Trophoblast cell (in vitro differentiated cells and primary cell): ENCODE results near the gene NAP1L4.
A peak's percentile ranks its signal among the peaks of the same experiment; 100 is the strongest.

ENCODE experiments used
- DNase-seq, 2 donors: peaks; one replicate each; pipeline ENCODE4 v3.0.0-alpha.2; 2016
- H2AFZ ChIP-seq: 2 replicates; pipeline ENCODE4 v1.6.1; 2013; ENCODE audit warnings: low read length, moderate library complexity, mild to moderate bottlenecking; ENCODE audit not compliant: insufficient read depth, poor library complexity
- H2AK5ac ChIP-seq: 2 replicates; pipeline ENCODE4 v1.6.1; 2013; ENCODE audit warnings: mild to moderate bottlenecking, low read length
- H2BK120ac ChIP-seq: 2 replicates; pipeline ENCODE4 v1.6.1; 2013; ENCODE audit warnings: low read length, mild to moderate bottlenecking, moderate library complexity; ENCODE audit not compliant: insufficient read depth, poor library complexity
- H2BK12ac ChIP-seq: 2 replicates; pipeline ENCODE4 v1.6.1; 2013; ENCODE audit warnings: mild to moderate bottlenecking, low read length, moderate library complexity
- H2BK5ac ChIP-seq: 2 replicates; pipeline ENCODE4 v1.6.1; 2013; ENCODE audit warnings: low read length, low read depth, moderate library complexity, mild to moderate bottlenecking; ENCODE audit not compliant: poor library complexity
- H3K14ac ChIP-seq: 2 replicates; pipeline ENCODE4 v1.6.1; 2013; ENCODE audit warnings: mild to moderate bottlenecking, low read length
- H3K18ac ChIP-seq: 2 replicates; pipeline ENCODE4 v1.6.1; 2013; ENCODE audit warnings: mild to moderate bottlenecking, low read length
- H3K23ac ChIP-seq: 2 replicates; pipeline ENCODE4 v1.6.1; 2013; ENCODE audit warnings: low read length
- H3K27ac ChIP-seq: 2 replicates; pipeline ENCODE4 v1.5.1; 2013; ENCODE audit warnings: low read depth, mild to moderate bottlenecking, inconsistent platforms, low read length, moderate library complexity
- H3K27me3 ChIP-seq: 2 replicates; pipeline ENCODE4 v1.6.1; 2013; ENCODE audit warnings: inconsistent platforms, mild to moderate bottlenecking, low read length, moderate library complexity; ENCODE audit not compliant: insufficient read depth
- H3K36me3 ChIP-seq, 2 experiments: 1 replicate in 1 of 2; 2 replicates in 1 of 2; pipeline ENCODE4 v1.6.1; 2013; ENCODE audit warnings: low read length in 2 of 2, mild to moderate bottlenecking in 2 of 2, moderate library complexity in 1 of 2; ENCODE audit not compliant: insufficient read depth in 2 of 2, control insufficient read depth in 1 of 2
- H3K4ac ChIP-seq: 2 replicates; pipeline ENCODE4 v1.6.1; 2013; ENCODE audit warnings: low read depth, mild to moderate bottlenecking, low read length, moderate library complexity
- H3K4me1 ChIP-seq, 2 experiments: 1 replicate in 1 of 2; 2 replicates in 1 of 2; pipeline ENCODE4 v1.6.1; 2013; ENCODE audit warnings: low read length in 2 of 2, mild to moderate bottlenecking in 2 of 2, moderate library complexity in 1 of 2; ENCODE audit not compliant: insufficient read depth in 2 of 2, control insufficient read depth in 1 of 2
- H3K4me2 ChIP-seq: 2 replicates; pipeline ENCODE4 v1.6.1; 2013; ENCODE audit warnings: inconsistent platforms, mild to moderate bottlenecking, low read length, moderate library complexity
- H3K4me3 ChIP-seq: 2 replicates; pipeline ENCODE4 v1.5.1; 2013; ENCODE audit warnings: mild to moderate bottlenecking, low read depth, low read length, inconsistent platforms
- H3K79me1 ChIP-seq: one replicate; pipeline ENCODE4 v1.6.1; 2013; ENCODE audit warnings: low read length
- H3K79me2 ChIP-seq: 2 replicates; pipeline ENCODE4 v1.6.1; 2013; ENCODE audit warnings: low read length, mild to moderate bottlenecking; ENCODE audit not compliant: control insufficient read depth, insufficient read depth, poor library complexity
- H3K9ac ChIP-seq: 2 replicates; pipeline ENCODE4 v1.6.1; 2013; ENCODE audit warnings: mild to moderate bottlenecking, low read length
- H3K9me3 ChIP-seq: 2 replicates; pipeline ENCODE4 v1.6.1; 2013; ENCODE audit warnings: low read depth, mild to moderate bottlenecking, control low read depth, inconsistent platforms, low read length; ENCODE audit not compliant: insufficient read depth
- H4K12ac ChIP-seq: 2 replicates; pipeline ENCODE4 v1.6.1; 2013; ENCODE audit warnings: low read depth, mild to moderate bottlenecking, low read length, moderate library complexity
- H4K8ac ChIP-seq: 2 replicates; pipeline ENCODE4 v1.6.1; 2013; ENCODE audit warnings: low read depth, mild to moderate bottlenecking, low read length, moderate library complexity
- H4K91ac ChIP-seq: one replicate; pipeline ENCODE4 v1.6.1; 2013; ENCODE audit warnings: low read depth, mild to moderate bottlenecking, low read length, moderate library complexity
- WGBS: extraction: QIAGEN DNeasy Blood & Tissue Kit; methylation state at CpG from one replicate; pipeline ENCODE4 v1.1.7; 2013; ENCODE audit warnings: missing lambda C conversion rate; ENCODE audit not compliant: insufficient read length, insufficient coverage; ENCODE audit errors: extremely low coverage; 5-methylcytosine and 5-hydroxymethylcytosine counted together

Gene NAP1L4

DNA sequence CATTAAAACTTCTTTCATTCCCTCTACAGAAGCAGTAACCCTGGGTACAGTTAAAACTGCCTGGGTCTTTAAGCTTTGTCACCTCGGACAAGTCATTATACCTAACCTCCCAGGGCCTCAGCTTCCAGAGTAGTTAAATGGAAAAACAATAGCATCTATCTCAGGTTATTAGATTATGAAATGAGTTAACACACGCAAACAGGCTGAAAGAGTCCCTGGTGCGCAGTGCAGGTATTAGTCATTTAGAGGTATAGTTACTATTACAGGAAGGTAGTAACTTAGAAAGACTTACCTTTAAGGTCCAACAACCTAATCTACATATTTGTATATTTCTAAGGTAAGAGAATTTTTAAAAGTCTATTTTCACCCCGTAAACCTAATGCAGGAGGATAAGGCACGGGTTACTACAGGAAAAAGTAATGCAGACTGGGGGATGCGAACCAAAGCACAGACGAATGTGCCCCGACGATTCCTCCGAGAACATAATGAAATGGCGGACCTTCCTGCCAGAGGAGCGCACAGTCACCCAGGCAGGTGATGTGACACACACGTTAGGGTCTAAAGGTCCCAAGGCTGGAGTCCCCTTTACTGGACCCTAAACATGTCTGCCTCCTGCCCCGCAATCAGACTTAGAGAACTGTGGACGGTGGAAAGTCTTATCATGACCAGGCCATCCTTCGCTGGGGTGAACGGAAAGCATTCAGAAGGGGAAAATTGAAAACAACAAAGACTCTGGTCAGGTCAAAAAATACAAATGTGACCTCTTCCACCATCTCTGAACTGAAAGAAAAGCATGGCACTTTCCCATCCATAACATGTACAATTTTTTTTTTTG lies 1.3 kb downstream of the NAP1L4 start:
- Histone ChIP-seq H3K14ac (peak overlapping the region; percentile 12), H3K4me2 (peak overlapping the region; percentile 68), H3K9me3 (no peaks in the 10 kb centered on the region), H2BK120ac (no peak overlapping the region), H4K8ac (no peak overlapping the region), H3K18ac (no peak overlapping the region), H3K4me3 (peak overlapping the region; percentile 82), H3K4me1 (peaks cover 3% of the 10 kb centered on the region in 2 experiments), H2AK5ac (peak overlapping the region; percentile 13), H4K91ac (no peak overlapping the region), H2BK5ac (peak overlapping the region; percentile 3), H3K9ac (peak overlapping the region; percentile 23), H3K27ac (no peak overlapping the region), H3K36me3 (peaks cover 2 to 8% of the 10 kb centered on the region in 2 experiments), H3K23ac (no peak overlapping the region), H3K79me2 (peaks cover 25% of the 10 kb centered on the region), H4K12ac (no peak overlapping the region), H3K27me3 (no peaks in the 10 kb centered on the region), H3K79me1 (peaks cover 14% of the 10 kb centered on the region), H2AFZ (no peak overlapping the region), H2BK12ac (no peak overlapping the region), H3K4ac (peak overlapping the region; percentile 81)
- no CpG with 5 or more reads among the region's 17 CpGs for whole genome bisulfite sequencing
- peak; percentile 9 to 40 for DNase-seq

GRCh38 chr11:2989551-2989950 lies 2.6 kb downstream of the NAP1L4 start:
- no peak overlapping the region for H4K8ac ChIP-seq
- H3K9ac ChIP-seq, result no peak overlapping the region
- no peak for DNase-seq
- no peak overlapping the region for H3K23ac ChIP-seq
- no peaks in the 10 kb centered on the region for H3K9me3 ChIP-seq
- H3K27ac ChIP-seq, result no peak overlapping the region
- H3K79me1 ChIP-seq, result peaks cover 14% of the 10 kb centered on the region
- no CpG with 5 or more reads among the region's 3 CpGs for WGBS
- H3K4me3 ChIP-seq, result no peak overlapping the region
- H2AFZ ChIP-seq, result no peak overlapping the region
- H4K12ac ChIP-seq, result no peak overlapping the region
- H4K91ac ChIP-seq, result no peak overlapping the region
- no peak overlapping the region for H2BK5ac ChIP-seq
- H3K4me2 ChIP-seq, result no peak overlapping the region
- H2AK5ac ChIP-seq, result no peak overlapping the region
- H3K27me3 ChIP-seq, result no peaks in the 10 kb centered on the region
- peaks cover 2 to 8% of the 10 kb centered on the region in 2 experiments for H3K36me3 ChIP-seq
- no peak overlapping the region for H3K14ac ChIP-seq
- H3K4me1 ChIP-seq, result peaks cover 3% of the 10 kb centered on the region in 2 experiments
- H2BK12ac ChIP-seq, result no peak overlapping the region
- peaks cover 25% of the 10 kb centered on the region for H3K79me2 ChIP-seq
- no peak overlapping the region for H2BK120ac ChIP-seq
- H3K18ac ChIP-seq, result no peak overlapping the region
- peak overlapping the region; percentile 32 for H3K4ac ChIP-seq

GRCh38 chr11:2989006-2989405 lies 3.1 kb downstream of the NAP1L4 start:
- Histone ChIP-seq H4K8ac (no peak overlapping the region), H3K36me3 (peaks cover 2 to 8% of the 10 kb centered on the region in 2 experiments), H3K79me1 (peaks cover 14% of the 10 kb centered on the region), H3K9me3 (no peaks in the 10 kb centered on the region), H2BK120ac (no peak overlapping the region), H3K79me2 (peaks cover 25% of the 10 kb centered on the region), H4K12ac (no peak overlapping the region), H3K4me1 (peaks cover 3% of the 10 kb centered on the region in 2 experiments), H2AFZ (no peak overlapping the region), H3K4ac (peak overlapping the region; percentile 57), H3K14ac (no peak overlapping the region), H2BK5ac (no peak overlapping the region), H3K9ac (no peak overlapping the region), H3K27ac (no peak overlapping the region), H4K91ac (no peak overlapping the region), H3K23ac (no peak overlapping the region), H2BK12ac (no peak overlapping the region), H3K18ac (no peak overlapping the region), H3K4me2 (peak overlapping the region; percentile 55), H2AK5ac (no peak overlapping the region), H3K27me3 (no peaks in the 10 kb centered on the region), H3K4me3 (no peak overlapping the region)
- no CpG with 5 or more reads among the region's 4 CpGs for WGBS
- no peak for DNase-seq

- H3K27ac ChIP-seq, result no peak overlapping the region
- H3K18ac ChIP-seq, result no peak overlapping the region
- peaks cover 2 to 8% of the 10 kb centered on the region in 2 experiments for H3K36me3 ChIP-seq
- no peak overlapping the region for H3K4me3 ChIP-seq
- H3K79me1 ChIP-seq, result peaks cover 14% of the 10 kb centered on the region
- no peak overlapping the region for H3K4me2 ChIP-seq
- H3K27me3 ChIP-seq, result no peaks in the 10 kb centered on the region
- peaks cover 28% of the 10 kb centered on the region for H3K79me2 ChIP-seq
- H3K9ac ChIP-seq, result no peak overlapping the region
- no peak overlapping the region for H3K23ac ChIP-seq
- no peak for DNase-seq
- no peak overlapping the region for H4K91ac ChIP-seq
- H4K8ac ChIP-seq, result no peak overlapping the region
- H3K14ac ChIP-seq, result no peak overlapping the region
- no CpG with 5 or more reads among the region's 11 CpGs for WGBS
- H3K4ac ChIP-seq, result peak overlapping the region; percentile 95
- no peak overlapping the region for H2BK120ac ChIP-seq
- no peak overlapping the region for H2BK12ac ChIP-seq
- no peaks in the 10 kb centered on the region for H3K9me3 ChIP-seq
- no peak overlapping the region for H2BK5ac ChIP-seq
- H2AK5ac ChIP-seq, result no peak overlapping the region
- no peak overlapping the region for H4K12ac ChIP-seq
- peaks cover 3% of the 10 kb centered on the region in 2 experiments for H3K4me1 ChIP-seq
- H2AFZ ChIP-seq, result no peak overlapping the region
Measured at GRCh38 chr11:2987881-2988861, 4.0 kb downstream of the NAP1L4 start.
